Type B pancreatic cell (in vitro differentiated cells): ENCODE results near the gene COL15A1. TPM values are rescaled to one million over a fixed set of nuclear protein-coding genes. Genes with fewer than 3 reads are reported as not detected.
A peak's percentile ranks its signal among the peaks of the same experiment; 100 is the strongest.

ENCODE experiments used
- DNase-seq: peaks from one replicate; pipeline ENCODE4 v3.0.0; 2021; ENCODE audit warnings: mixed read lengths; ENCODE audit not compliant: unreplicated experiment; ENCODE audit errors: extremely low spot score
- H3K27ac Mint-ChIP-seq: 2 replicates; pipeline ENCODE4 v1.8.0; 2021; ENCODE audit warnings: mild to moderate bottlenecking, mixed read lengths
- H3K27me3 Mint-ChIP-seq: 2 replicates; pipeline ENCODE4 v1.8.0; 2021; ENCODE audit warnings: mixed read lengths
- H3K36me3 Mint-ChIP-seq: 2 replicates; pipeline ENCODE4 v1.8.0; 2021; ENCODE audit warnings: mixed read lengths
- H3K4me1 Mint-ChIP-seq: one replicate; pipeline ENCODE4 v1.8.0; 2021; ENCODE audit warnings: mixed read lengths; ENCODE audit not compliant: unreplicated experiment
- H3K4me3 Mint-ChIP-seq: 2 replicates; pipeline ENCODE4 v1.8.0; 2021; ENCODE audit warnings: mild to moderate bottlenecking, mixed read lengths
- H3K9me3 Mint-ChIP-seq: 2 replicates; pipeline ENCODE4 v1.8.0; 2021; ENCODE audit warnings: mixed read lengths
- total RNA-seq: library from RNA; stranded (reverse); gene quantifications from 2 replicates; pipeline ENCODE4 v1.2.1, GENCODE V29; 2021; ENCODE audit warnings: low replicate concordance
- TF ChIP-seq, protein P1 (sequence below): fragments of 200-600 bp; sonication (generic); conservative IDR thresholded peaks from 2 replicates; pipeline ENCODE4 v1.5.0; 2021; ENCODE audit warnings: antibody characterized with exemption, mild to moderate bottlenecking

COL15A1 gene
- total RNA-seq, 1 donor from 2014 or later = 0.68 TPM

DNA sequence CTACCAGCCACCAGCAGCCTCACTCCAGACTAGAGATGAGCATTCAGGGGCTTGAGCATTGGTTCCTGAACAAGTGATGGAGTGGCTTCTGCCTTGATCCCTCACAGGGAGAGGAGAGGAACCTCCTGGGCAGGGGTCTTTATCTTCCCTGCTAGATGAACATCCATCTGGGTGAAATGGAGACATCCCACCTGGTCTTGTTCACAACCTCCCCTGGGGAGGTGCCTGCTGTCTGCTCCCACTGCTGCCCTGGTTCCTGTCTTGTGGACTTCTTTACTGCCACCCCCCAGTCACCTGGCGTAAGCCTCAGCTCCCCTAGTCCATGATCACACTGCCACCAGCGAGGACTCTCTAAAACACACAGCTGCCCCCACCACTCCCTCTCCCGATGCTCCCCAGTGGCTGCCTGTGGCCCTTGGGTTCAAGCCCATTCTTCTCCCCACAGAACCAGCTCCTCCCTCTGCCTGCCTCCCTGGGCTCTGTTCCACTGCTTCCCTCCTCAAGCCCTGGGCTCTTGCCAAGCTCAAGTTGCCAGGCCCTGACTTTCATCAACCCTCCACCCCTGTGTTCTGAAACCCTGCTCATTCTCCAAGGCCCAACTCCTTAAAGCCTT lies 51.5 kb downstream of the COL15A1 start:
- Mint-ChIP-seq H3K27ac (no peak overlapping the region), H3K27me3 (peaks cover 22% of the 10 kb centered on the region), H3K9me3 (no peaks in the 10 kb centered on the region), H3K36me3 (no peaks in the 10 kb centered on the region), H3K4me1 (peaks cover 8% of the 10 kb centered on the region), H3K4me3 (no peak overlapping the region)
- TF ChIP-seq, protein P1, sequence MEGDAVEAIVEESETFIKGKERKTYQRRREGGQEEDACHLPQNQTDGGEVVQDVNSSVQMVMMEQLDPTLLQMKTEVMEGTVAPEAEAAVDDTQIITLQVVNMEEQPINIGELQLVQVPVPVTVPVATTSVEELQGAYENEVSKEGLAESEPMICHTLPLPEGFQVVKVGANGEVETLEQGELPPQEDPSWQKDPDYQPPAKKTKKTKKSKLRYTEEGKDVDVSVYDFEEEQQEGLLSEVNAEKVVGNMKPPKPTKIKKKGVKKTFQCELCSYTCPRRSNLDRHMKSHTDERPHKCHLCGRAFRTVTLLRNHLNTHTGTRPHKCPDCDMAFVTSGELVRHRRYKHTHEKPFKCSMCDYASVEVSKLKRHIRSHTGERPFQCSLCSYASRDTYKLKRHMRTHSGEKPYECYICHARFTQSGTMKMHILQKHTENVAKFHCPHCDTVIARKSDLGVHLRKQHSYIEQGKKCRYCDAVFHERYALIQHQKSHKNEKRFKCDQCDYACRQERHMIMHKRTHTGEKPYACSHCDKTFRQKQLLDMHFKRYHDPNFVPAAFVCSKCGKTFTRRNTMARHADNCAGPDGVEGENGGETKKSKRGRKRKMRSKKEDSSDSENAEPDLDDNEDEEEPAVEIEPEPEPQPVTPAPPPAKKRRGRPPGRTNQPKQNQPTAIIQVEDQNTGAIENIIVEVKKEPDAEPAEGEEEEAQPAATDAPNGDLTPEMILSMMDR = no peak
- peak; percentile 53 for DNase-seq

DNA sequence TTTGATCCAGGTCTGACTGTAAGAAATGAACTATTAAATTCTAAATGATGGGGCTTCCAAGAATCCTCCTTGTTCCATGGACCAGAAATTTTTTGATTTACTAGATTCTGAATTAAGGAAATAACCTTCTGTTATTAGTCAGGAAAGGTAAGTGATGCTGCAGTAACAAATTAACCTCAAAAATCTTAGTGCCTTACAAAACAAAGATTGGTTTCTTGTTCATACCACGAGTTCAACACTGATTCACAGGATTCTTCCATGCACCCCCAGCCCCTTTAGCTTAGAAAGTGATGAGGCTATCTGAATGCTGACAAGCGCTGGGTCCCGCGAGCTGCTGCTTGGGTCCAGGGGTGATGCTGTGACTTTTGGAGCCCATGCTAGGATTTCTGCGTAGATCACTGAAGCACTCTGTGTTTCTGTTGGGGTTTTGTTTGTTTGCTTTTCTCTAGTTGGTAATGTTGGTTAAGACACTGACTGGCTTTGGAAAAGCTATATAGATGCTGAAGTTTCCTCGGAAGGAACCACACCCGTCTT lies 52.3 kb downstream of the COL15A1 start:
- H3K27ac Mint-ChIP-seq = no peak overlapping the region
- TF ChIP-seq, protein P1 = no peak
- peaks cover 8% of the 10 kb centered on the region for H3K4me1 Mint-ChIP-seq
- H3K4me3 Mint-ChIP-seq = no peak overlapping the region
- H3K36me3 Mint-ChIP-seq = no peaks in the 10 kb centered on the region
- peaks cover 25% of the 10 kb centered on the region for H3K27me3 Mint-ChIP-seq
- no peaks in the 10 kb centered on the region for H3K9me3 Mint-ChIP-seq
- DNase-seq = peak; percentile 40

DNA sequence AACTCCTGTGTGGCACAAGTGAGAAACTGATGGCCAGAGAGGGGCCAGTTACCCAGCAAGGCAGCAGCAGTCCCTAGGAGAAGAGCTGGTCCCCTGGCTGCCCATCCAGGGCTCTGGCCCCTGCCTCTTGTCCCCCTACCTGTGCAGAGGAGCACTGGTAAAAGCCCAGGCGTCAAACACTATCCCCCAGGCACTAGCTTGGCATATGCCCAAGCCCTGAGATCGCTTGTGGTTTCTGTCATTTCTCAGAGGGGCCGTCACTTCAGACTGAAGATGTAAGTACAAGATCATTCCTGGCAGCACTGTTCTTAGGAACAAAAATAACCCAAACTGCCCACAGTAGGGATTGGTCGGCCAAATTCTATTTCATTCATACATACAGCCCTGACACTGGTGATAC lies 53.9 kb downstream of the COL15A1 start:
- TF ChIP-seq, protein P1 = no peak
- DNase-seq = peak; percentile 39
- Mint-ChIP-seq H3K36me3 (no peaks in the 10 kb centered on the region), H3K27me3 (peaks cover 25% of the 10 kb centered on the region), H3K4me3 (no peak overlapping the region), H3K27ac (no peak overlapping the region), H3K9me3 (no peaks in the 10 kb centered on the region), H3K4me1 (peaks cover 13% of the 10 kb centered on the region)

DNA sequence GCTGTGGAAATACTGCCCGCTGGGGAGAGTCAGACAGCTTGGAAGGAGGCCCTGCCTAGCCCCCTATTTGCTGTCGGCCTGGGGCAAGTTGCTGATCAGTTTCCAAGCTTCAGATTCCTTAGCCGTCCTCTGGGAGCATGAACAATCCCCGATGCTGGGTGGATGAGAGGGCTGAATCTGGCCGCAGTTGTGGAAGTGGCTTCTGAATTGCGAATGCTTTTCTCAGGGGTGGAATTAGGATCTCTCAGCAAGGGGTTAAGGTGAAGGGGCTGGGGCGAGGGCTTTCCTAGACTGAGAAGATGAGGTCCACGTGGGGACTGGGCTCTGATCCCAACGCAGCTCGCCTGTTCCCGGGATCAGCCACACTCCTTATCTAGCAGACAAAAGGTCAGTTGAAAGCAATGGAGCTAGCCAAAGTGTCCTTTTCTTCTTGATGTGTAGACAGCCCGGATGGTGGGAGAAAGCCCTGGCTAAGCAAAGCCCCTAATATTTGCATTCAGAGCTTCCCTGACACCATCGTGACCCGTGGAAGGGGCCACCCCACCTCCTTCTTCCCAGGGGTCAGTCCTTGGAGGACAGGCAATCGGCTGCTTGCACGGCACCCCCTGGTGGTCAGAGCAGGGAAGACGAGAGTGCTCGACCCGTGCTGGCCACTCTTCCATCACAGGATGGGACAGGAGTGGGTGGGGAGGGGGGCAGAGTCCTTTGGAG lies 54.9 kb downstream of the COL15A1 start:
- no peaks in the 10 kb centered on the region for H3K36me3 Mint-ChIP-seq
- no peak overlapping the region for H3K27ac Mint-ChIP-seq
- H3K9me3 Mint-ChIP-seq = no peaks in the 10 kb centered on the region
- peak; percentile 79 for DNase-seq
- H3K4me3 Mint-ChIP-seq = peak overlapping the region; percentile 43
- peaks cover 13% of the 10 kb centered on the region for H3K4me1 Mint-ChIP-seq
- H3K27me3 Mint-ChIP-seq = peaks cover 27% of the 10 kb centered on the region
- TF ChIP-seq, protein P1 = peak; percentile 91

- Mint-ChIP-seq H3K4me3 (no peak overlapping the region), H3K27ac (no peak overlapping the region), H3K36me3 (no peaks in the 10 kb centered on the region), H3K9me3 (no peaks in the 10 kb centered on the region), H3K27me3 (peaks cover 32% of the 10 kb centered on the region), H3K4me1 (peaks cover 13% of the 10 kb centered on the region)
- TF ChIP-seq, protein P1 = peak; percentile 44
- no peak for DNase-seq
Observed at GRCh38 chr9:98999152-98999525, 55.4 kb downstream of the COL15A1 start.
